AG04450 (cell line): Measurements from ENCODE around the gene NXPH2. TPM values are rescaled to one million over a fixed set of nuclear protein-coding genes. Genes with fewer than 3 reads are reported as not detected.

Source experiments
- CTCF ChIA-PET: fragments of 300-600, 350-600 bp; formaldehyde crosslinking; extraction: SDS; loops from one replicate; lab custom pipeline; 2022; ENCODE audit warnings: antibody characterized with exemption, inconsistent platforms; lab: Charles Lee
- POLR2A ChIA-PET: fragments of 350-600 bp; formaldehyde crosslinking; extraction: SDS; loops from one replicate; lab custom pipeline; 2021; ENCODE audit warnings: antibody characterized with exemption, inconsistent platforms; lab: Yijun Ruan, JAX
- DNase-seq: peaks from one replicate; pipeline ENCODE4 v3.0.0-alpha.2; 2011; ENCODE audit warnings: low read depth, low spot score
- H3K27ac ChIP-seq: one replicate; pipeline ENCODE4 v1.5.1; 2012; ENCODE audit warnings: low read depth, low read length, control low read depth
- H3K27me3 ChIP-seq: one replicate; pipeline ENCODE4 v1.6.0; 2012; ENCODE audit warnings: low read length; ENCODE audit not compliant: control insufficient read depth, insufficient read depth
- H3K4me3 ChIP-seq: 2 replicates; pipeline ENCODE4 v1.5.1; 2011; ENCODE audit warnings: mild to moderate bottlenecking, low read depth, low read length, control low read depth
- H3K9me3 ChIP-seq: 2 replicates; pipeline ENCODE4 v1.5.1; 2012; ENCODE audit warnings: low read length; ENCODE audit not compliant: control insufficient read depth, insufficient read depth
- CTCF ChIP-seq: IDR thresholded peaks from 2 replicates; pipeline ENCODE4 v1.5.1; 2011; ENCODE audit warnings: low read depth, low read length, control low read depth, inconsistent platforms
- polyA plus RNA-seq: library from polyadenylated mRNA; depleted of rRNA; stranded (reverse); fragments of >200 nt; gene quantifications from 2 replicates; pipeline ENCODE4 v1.2.3, GENCODE V29; 2011

NXPH2 gene
- polyA plus RNA-seq, 1 experiment, result not detected

- Histone ChIP-seq H3K9me3 (no peaks in the 10 kb centered on the region), H3K27ac (no peak overlapping the region), H3K27me3 (no peaks in the 10 kb centered on the region), H3K4me3 (no peak overlapping the region)
- no peak for TF ChIP-seq CTCF
- CTCF ChIA-PET, result no interaction called here
- POLR2A ChIA-PET, result no interaction called here
- no peak for DNase-seq
These were observed 139.1 kb downstream of the NXPH2 start for GRCh38 chr2:138640921-138641676.

DNA sequence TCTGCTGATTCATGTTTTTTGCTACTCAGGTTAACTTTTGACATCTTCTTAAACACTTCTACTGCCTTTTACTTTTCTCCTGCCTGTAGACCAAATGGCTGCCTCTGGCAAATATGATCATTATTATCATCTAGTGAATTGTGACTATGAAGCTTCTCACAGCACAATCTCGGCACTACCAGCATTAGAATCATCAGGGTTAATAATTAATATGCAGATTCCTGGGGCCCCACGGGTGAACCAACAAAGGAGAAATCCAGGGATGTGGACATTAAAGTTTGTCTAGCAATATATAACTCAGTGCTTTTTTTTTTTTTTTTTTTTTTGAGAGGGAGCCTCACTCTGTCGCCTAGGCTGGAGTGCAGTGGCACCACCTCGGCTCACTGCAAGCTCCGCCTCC lies 142.5 kb downstream of the NXPH2 start:
- TF ChIP-seq CTCF, result no peak
- DNase-seq, result no peak
- Histone ChIP-seq H3K27me3 (no peaks in the 10 kb centered on the region), H3K4me3 (no peak overlapping the region), H3K9me3 (no peaks in the 10 kb centered on the region), H3K27ac (no peak overlapping the region)
- ChIA-PET POLR2A (no interaction called here), CTCF (no interaction called here)

DNA sequence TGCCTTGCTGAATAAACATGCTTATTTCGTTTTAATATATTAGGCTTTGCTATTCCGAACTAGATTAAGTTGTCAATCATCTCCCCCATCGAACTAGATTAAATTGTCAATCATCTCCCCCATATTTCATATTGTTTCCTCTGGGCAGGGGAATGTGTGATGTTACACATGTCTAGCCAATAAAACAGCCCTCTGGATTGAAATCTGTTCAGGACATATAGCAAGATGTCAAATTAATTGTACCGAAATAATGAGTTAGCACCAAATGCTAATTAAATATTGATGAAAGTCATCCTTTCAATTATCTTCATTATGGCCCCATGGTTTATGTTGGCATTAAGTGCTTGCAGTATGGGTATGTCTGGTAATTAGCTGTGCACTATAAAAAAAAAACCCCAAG lies 143.1 kb downstream of the NXPH2 start:
- DNase-seq, result no peak
- CTCF ChIA-PET, result no interaction called here
- Histone ChIP-seq H3K27ac (no peak overlapping the region), H3K27me3 (no peaks in the 10 kb centered on the region), H3K4me3 (no peak overlapping the region), H3K9me3 (no peaks in the 10 kb centered on the region)
- POLR2A ChIA-PET, result no interaction called here
- no peak for TF ChIP-seq CTCF

- H3K4me3 ChIP-seq, result no peak overlapping the region
- H3K9me3 ChIP-seq, result no peaks in the 10 kb centered on the region
- H3K27ac ChIP-seq, result no peak overlapping the region
- DNase-seq, result no peak
- ChIA-PET CTCF (no interaction called here), POLR2A (no interaction called here)
- H3K27me3 ChIP-seq, result no peaks in the 10 kb centered on the region
- no peak for TF ChIP-seq CTCF
These were observed 147.1 kb downstream of the NXPH2 start for GRCh38 chr2:138633049-138633448.

DNA sequence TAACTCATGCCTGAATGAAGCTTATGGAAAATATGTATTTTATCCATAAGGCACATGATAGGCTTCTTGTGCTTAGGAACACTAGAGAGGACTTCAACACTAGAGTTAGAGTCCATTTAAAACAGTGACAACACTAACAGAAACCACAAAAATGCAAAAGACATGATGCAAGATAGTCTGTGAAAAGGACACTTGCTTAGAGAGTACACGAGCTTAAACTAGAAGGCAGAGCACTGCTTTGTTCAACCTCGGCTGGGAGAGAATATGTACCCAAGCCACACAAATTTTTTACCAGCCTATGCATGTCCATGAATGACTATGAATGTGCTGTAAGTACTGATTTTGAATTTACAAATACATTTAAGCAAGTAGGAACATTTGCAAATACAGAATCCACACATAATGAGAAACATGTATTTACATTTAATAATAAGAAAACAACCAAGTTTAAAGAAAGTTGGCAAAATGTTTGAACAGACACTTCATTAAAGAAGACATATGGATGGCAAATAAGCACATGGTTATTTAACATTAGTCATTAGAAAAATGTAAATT lies 148.0 kb downstream of the NXPH2 start:
- DNase-seq, result no peak
- Histone ChIP-seq H3K27me3 (no peaks in the 10 kb centered on the region), H3K9me3 (no peaks in the 10 kb centered on the region), H3K4me3 (no peak overlapping the region), H3K27ac (no peak overlapping the region)
- POLR2A ChIA-PET, result no interaction called here
- TF ChIP-seq CTCF, result no peak
- CTCF ChIA-PET, result no interaction called here
